GM15510 (cell line): ENCODE measurements around the gene ENOX1.

Experiments used
- POLR2A ChIP-seq: IDR thresholded peaks from 3 replicates; pipeline ENCODE4 v1.6.1; 2011; ENCODE audit warnings: borderline replicate concordance; ENCODE audit not compliant: insufficient read length; ENCODE audit errors: extremely low read depth

The ENOX1 gene

DNA sequence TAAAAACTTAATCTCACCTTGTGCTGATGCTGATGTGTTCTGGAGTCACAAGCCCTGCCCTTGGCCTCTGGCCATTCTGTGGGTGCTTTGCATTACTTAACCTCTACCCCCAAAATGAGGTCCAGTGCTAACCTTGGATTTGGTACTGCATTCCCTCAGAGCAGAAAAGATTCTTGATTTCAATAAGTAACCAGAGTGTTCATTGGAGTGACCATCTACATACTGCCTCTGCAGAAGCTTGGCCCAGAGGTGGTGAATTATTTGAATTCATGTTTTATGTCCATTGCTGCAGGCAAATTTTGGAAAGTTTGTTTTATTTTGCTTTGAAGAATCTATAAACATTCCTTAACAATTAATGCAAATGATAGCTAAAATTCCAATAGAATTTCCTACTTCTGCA is 7.6 kb upstream of the ENOX1 start:
- TF ChIP-seq POLR2A, result no peak

DNA sequence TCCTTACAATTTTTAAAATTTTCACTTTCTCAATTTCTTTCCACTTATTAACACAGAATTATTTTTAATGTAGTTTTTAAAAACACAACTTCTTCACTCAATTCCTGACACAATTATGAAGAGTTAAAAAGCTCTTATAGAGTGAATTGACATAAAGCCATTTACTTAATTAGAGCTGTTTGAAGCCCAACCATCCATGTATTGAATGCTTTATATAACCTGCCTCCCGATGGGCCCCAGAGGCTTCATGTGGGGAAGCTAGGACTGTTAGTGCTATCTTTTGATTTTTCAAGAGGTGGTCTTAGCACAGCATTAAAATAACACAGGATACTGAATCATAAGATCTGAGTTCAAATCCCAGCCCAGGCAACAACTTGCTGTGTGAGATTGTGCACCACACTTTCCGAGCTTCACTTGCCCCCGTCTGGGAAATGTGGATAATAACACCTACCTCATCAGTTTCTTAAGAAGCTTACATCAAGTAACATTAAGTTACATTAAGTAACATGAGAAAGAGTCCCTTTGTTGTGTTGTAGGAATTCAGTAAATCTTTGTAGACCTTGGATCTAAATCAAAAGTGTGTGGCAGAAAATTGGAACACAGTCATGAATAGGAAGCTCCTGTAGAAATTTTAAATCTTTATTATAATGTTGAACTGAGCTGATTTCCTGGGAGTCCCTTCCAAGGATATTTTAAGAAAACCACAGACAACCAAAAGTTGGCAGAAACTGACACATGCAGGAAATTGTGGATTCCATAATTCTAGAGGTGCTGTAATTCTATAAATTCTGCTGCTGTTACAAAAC is 5.5 kb upstream of the ENOX1 start:
- TF ChIP-seq POLR2A, result no peak

DNA sequence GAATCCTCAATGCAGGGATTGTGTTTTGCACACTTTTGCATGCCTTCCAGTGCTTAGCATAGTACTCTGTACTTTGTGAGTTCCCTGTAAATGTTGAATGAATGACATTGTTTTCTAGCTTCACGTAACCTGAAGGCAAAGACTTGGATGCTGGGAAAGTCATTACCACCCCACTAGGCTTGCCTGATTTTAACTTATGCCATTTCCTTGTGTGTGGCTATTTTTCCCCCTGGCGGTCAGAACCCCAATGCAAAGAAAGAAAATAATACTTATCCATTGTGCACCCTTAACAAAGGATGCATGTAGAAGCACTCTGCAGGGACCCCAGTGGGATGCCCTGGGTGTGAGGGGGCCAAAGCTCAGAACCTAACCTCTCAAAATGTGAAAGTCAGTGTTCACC is 1.2 kb upstream of the ENOX1 start:
- no peak for TF ChIP-seq POLR2A

DNA sequence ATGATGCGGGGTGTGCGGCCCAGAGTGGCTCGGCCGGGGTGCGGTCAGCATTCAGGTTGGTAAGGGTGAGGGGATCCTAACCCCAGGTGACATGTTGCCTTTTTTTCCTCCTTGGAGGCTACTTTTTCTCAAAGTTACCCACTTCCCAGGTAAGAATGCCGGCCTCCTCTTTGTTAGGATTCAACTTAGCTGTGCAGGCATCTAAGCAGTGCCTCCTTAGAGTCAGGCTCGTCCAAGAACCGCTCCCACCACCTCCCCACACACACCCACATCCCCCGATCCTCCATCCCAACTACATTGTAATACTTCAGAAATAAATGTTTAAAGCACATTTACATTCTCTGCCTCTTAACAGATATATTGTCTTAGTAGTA is 733 bp upstream of the ENOX1 start:
- TF ChIP-seq POLR2A, result no peak

DNA sequence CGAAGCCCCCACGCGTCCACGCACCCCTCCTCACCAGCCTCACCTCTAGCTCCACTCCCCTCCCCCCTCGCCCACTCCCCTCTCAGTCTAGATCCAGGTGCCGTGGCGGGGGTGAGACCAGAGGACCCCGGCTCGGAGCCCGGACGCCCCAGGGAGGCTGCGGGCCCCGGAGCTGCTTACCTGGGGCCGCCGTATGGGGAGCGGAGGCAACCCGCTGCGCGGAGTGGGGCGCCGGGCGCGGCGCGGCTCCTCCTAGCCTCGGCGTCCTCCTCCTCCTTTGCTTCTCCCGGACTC is 353 bp downstream of the ENOX1 start:
- TF ChIP-seq POLR2A, result no peak

DNA sequence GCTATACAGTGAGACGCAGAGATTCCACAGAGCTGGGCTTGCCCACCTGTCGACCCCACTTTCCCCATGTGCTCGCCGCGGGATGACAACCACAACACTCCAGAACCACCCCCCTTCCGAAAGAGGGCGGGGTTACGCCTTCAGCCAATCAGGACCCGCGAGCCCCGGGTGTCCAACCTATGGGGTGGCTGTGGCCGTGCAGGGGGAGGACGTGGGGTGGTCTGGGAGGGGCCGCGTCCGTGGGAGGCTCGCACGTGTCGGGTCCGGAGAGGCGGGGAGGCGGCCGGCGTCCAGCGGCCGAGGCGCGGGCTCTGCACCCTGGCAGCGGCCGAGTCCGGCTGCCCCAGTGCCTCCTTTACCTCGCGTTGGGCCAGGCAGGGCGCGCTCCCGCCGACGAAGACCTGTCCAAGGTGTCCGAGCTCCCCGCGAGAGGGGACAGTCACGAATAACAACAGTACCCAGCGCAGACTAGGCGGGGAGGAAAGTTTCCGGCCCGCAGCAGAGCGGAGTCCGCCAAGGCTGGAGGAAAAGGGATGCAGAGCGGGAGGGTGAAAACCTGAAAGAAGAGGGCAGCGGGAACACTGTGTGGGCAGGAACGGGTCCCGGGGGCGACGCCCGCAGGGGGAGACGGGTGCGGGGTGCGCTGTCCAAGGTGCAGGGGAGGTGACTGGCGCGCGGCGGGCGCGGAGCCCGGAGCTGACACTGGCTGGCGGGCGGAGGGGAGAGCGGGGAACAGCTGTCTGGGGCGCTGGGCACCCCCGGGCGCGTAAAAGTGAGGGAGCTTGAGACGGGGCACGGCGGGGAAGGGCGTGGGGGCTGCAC is 911 bp downstream of the ENOX1 start:
- TF ChIP-seq POLR2A, result no peak

DNA sequence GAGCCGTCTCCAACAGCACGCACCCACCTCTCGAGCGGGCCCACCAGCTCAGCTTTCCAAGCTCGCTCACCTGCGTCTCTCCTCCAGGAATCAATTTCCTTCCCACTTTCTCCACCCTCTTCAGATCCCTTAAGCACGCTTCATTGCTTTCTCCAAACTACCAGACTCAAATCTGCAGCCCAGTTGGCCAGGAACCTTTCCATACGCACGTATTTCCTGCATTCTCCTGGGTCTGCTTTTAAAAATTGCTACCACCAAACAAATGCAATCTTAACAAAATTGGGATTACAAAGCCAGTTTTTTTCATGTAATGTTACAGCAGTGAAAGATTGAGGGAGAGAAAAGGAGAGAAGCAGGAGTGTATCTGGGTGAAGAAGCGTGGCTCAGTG is 1.5 kb downstream of the ENOX1 start:
- TF ChIP-seq POLR2A, result no peak

DNA sequence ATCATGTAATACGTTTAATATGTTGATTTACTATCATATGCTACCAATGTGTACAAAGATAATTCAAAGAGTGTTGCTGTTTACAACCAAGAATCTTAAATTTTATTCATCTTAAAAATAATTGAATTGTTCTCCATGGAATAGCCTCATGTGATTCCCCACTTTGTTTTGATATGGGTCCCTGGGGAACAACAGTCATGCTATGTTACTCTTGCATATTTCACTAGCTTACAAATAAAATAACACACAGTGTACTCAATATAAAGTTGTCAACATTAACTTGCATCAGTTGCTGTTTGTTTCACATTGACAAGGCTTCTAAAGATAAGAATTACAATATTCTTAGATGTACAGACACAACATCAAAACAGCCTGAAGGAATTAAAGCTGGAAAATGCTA is 2.3 kb downstream of the ENOX1 start:
- TF ChIP-seq POLR2A, result no peak

DNA sequence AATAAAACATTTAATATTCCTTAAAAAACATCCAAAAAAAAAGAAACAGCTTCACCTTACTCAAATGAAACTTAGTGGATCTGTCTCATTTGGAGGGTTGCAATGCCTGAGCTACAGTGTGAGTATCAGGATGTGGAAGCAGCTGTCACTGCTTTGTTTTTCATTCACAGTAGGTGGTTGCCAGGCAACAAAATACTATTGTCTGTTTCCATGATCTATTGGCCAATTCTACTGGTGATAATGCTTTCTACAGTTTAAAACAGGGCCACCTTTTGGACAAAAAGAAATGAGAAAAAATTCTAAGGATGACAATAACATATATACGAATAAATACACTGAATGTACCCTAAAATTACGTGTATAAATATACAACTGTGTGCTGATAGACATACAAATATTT is 3.0 kb downstream of the ENOX1 start:
- TF ChIP-seq POLR2A, result no peak

DNA sequence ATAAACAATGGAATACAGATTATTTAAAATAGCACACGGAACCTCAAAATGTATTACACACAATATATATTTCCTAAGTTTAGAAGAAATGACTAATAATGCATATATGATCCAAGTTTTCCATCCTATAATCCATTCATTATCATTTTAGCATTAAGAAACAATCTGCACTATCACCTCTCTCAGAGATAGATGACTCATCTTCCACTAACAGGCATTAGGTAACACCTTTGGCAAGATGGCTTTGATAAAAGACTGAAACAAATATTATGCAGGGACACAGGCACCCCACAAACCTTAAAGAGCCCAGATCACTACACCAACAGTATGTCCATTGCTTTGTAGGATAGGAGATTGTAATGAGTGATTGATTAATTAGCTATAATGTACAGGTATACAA is 4.1 kb downstream of the ENOX1 start:
- TF ChIP-seq POLR2A, result no peak

DNA sequence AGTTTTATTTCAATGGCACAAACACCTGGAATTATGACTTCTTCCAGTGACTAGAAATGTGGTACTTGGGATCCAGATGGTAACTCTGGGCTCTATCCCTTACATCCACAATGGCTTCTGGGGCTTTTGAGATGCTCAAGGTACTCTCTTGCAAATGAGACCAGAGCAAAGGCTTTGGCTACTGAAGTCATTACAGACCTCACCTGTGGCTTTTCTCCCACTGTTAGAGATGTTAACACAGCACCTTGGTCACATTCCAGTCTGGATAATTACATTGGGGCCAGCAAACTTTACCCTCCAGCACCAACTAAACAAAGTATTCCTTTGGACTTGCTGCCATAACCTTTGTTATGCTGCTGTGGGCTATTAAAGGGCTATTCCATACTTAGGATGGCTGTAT is 6.1 kb downstream of the ENOX1 start:
- TF ChIP-seq POLR2A, result no peak

DNA sequence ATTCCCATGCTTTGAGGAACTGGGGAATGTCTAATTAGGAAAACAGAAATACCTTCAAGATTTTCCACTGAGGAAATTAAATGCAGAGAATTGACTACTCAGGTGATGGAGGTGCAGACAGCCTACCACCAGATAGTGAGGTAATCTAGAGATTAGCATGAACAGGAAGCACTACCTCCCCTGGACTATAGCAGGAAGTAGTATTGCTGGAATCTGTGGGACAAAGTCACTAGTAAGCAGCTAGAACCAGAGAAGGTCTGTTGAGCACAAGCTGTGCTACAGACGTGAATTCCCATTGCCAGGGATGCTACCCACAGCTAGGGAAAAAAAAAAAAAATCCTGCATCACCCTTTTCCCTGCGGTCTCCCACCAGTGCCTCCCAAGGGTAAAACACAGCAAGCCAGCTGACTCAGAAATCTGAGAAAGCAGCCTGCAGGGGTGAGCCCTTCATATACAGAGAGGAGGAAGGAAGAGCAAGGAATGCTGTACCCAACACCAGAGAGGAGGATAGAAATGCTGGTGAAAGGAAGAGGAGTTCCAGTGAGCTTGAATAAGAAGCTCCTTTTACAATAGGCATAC is 10.2 kb downstream of the ENOX1 start:
- TF ChIP-seq POLR2A, result no peak

DNA sequence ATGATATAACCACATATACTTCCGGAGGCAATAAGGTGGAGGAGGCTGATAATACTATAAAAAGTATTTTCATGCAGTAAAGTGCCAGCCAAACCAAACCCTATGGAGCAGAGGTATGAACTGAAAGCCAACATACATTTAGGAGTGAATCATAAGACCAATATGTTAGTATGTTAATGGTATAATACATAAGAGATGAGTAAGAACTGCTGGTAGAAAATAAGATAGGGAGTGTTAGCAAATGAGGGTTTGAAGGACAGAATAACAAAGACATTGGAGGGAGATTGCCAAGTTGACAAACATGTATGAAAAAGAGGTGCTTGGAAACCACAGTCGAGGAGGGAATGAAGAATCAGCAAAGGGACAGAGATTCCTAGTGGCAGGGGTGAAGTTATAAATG is 10.8 kb downstream of the ENOX1 start:
- no peak for TF ChIP-seq POLR2A

DNA sequence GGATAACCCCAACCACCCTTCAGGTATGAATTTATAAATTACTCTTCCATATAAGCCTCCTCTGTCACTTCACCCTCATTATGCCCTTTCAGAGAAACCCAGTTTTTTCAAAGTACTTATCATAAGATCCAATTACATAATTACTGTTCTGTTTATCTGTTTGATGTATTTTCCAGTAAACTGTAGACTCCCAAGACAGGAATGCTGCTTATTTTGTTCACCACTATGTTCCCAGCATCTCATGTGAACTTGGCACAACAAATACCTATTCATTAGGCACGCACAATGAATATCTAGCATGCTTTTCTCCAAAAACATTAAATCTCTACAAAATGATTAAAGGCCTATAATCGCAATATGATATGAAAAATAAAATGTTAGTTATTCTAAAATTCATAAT is 13.2 kb downstream of the ENOX1 start:
- no peak for TF ChIP-seq POLR2A

DNA sequence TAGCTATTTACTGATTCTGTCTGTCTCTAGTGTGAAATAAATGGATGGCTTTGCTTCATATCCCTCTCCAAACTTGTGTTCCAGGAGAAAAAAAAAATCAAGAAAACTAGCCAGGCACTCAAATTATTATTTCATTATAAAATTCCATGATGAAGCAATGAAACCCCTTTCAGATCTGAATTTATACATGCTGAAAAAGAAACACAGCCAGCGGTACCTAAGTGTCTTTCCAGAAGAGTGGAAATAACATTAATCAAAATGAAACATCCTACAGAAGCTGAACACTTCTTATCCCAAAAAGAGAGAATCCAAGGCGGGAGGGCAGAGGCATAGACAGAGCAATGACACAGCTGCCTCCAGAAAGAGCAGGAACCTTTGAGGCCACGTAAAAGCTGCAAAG is 15.9 kb downstream of the ENOX1 start:
- TF ChIP-seq POLR2A, result no peak

DNA sequence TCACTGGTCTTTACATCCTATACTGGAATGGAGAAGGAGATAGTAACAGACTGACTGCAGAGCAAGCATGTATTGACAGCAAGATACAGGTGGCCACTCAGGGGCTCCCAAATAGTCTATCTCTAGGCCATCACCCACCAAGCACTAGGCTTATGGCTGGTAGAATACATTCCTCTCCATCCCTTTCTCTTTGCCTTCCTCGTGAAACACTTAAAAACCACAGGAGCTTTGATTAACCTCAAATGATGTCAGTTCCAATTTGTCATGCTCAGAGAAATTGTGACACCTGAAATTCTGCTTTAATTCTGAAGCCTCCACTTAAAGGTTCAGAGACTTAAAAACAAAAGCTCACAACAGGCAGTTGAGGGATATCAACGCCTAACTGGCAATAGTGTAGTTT is 17.2 kb downstream of the ENOX1 start:
- TF ChIP-seq POLR2A, result no peak
